ENCODE measurements around the gene DCST1. TPM values are rescaled to one million over a fixed set of nuclear protein-coding genes. Genes with fewer than 3 reads are reported as not detected.

Gene DCST1
- total RNA-seq, 2 experiments from 2014 or later = 0.33 to 0.39 TPM

- CTCF ChIA-PET = interaction anchor here (0.7 to 3.5 kb wide), 11 partner anchors 9 to 375 kb away, joined by 3 to 38 read pairs (median 3); partner anchors contain the start of genes EFNA4 and FLAD1
- DNase-seq (peak; percentile 42 to 85 (median 52)), ATAC-seq (ENCODE audit: poor library complexity) (peak; percentile 93)
- no peak overlapping the region for H3K27ac Mint-ChIP-seq
- Histone ChIP-seq H3K27me3 (ENCODE audit: control insufficient read depth in 1 of 2, insufficient read depth in 2 of 2, low read length in 2 of 2) (no peaks in the 10 kb centered on the region), H3K4me3 (ENCODE audit: low read length) (no peak overlapping the region), H3K27ac (ENCODE audit: low read depth in 1 of 2, low read length in 2 of 2) (no peak overlapping the region), H3K9me3 (ENCODE audit: control insufficient read depth in 1 of 2, insufficient read depth in 1 of 2, low read length in 2 of 2) (no peaks in the 10 kb centered on the region), H3K36me3 (ENCODE audit: insufficient read depth, low read length) (no peaks in the 10 kb centered on the region), H3K4me1 (ENCODE audit: insufficient read depth, low read length) (peaks cover 7% of the 10 kb centered on the region)
- POLR2A ChIA-PET = interaction anchor here (1.2 kb wide), 1 partner anchor 90 kb away, joined by 3 read pairs; no protein-coding TSS in a partner anchor
- intact Hi-C loops (cut with DNase I, micrococcal nuclease) = loop anchor here (1.0 to 5.0 kb wide), 3 partner anchors 16 to 122 kb away; no protein-coding TSS in a partner anchor
- H3K36me3 Mint-ChIP-seq (ENCODE audit: low read depth) = no peaks in the 10 kb centered on the region
- peaks cover 9% of the 10 kb centered on the region for H3K4me1 Mint-ChIP-seq (ENCODE audit: low read depth)
- TF ChIP-seq, protein P1, sequence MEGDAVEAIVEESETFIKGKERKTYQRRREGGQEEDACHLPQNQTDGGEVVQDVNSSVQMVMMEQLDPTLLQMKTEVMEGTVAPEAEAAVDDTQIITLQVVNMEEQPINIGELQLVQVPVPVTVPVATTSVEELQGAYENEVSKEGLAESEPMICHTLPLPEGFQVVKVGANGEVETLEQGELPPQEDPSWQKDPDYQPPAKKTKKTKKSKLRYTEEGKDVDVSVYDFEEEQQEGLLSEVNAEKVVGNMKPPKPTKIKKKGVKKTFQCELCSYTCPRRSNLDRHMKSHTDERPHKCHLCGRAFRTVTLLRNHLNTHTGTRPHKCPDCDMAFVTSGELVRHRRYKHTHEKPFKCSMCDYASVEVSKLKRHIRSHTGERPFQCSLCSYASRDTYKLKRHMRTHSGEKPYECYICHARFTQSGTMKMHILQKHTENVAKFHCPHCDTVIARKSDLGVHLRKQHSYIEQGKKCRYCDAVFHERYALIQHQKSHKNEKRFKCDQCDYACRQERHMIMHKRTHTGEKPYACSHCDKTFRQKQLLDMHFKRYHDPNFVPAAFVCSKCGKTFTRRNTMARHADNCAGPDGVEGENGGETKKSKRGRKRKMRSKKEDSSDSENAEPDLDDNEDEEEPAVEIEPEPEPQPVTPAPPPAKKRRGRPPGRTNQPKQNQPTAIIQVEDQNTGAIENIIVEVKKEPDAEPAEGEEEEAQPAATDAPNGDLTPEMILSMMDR (IDR thresholded peaks at IDR 0.05) = peak; percentile 72
- no peaks in the 10 kb centered on the region for H3K9me3 Mint-ChIP-seq
- H3K4me3 Mint-ChIP-seq = no peak overlapping the region
- no peaks in the 10 kb centered on the region for H3K27me3 Mint-ChIP-seq
Measured at GRCh38 chr1:155044812-155045657, 11.4 kb downstream of the DCST1 start.

DNA sequence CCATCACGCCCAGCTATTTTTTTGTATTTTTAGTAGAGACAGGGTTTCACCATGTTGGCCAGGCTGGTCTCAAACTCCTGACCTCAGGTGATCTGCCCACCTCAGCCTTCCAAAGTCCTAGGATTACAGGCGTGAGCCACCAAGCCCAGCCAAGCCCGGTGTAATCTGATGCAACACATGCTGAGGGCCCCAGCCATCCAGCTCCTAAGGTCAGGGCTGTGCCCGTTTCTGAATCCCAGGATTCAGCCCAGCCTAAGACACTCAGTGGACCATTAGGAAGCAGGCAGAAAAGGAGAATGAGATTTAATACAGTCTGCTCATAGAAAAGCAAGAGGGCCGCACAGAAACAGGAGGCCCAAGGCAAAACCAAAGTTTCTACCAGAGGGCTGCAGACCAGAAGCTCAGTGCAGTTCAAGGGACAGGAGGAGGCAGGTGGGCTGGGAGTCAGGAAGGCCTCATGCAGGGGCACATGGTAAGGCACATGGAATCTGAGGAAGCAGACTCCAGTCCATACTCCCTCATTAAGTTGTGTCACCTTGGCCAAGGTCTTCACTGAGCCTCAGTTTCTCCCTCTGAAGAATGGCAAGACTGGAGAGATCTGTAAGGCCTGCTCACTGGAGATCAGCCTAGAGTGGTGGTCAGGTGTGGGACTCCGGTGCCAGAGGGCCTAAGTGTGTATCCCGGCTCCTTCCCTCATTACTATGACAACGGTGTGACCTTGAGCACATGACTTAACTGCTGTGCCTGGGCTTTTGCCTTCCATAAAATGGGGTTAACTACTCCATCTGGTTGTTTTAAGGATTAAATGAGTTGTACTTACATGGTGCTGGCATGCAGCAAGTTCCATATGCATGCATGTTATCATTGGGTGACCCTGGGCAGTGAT is 15.1 kb downstream of the DCST1 start:
- Histone ChIP-seq H3K4me3 (ENCODE audit: low read length) (no peak overlapping the region), H3K4me1 (ENCODE audit: insufficient read depth, low read length) (peaks cover 38% of the 10 kb centered on the region), H3K27me3 (ENCODE audit: control insufficient read depth in 1 of 2, insufficient read depth in 2 of 2, low read length in 2 of 2) (no peaks in the 10 kb centered on the region), H3K27ac (ENCODE audit: low read depth in 1 of 2, low read length in 2 of 2) (no peak overlapping the region), H3K9me3 (ENCODE audit: control insufficient read depth in 1 of 2, insufficient read depth in 1 of 2, low read length in 2 of 2) (no peaks in the 10 kb centered on the region), H3K36me3 (ENCODE audit: insufficient read depth, low read length) (no peaks in the 10 kb centered on the region)
- intact Hi-C loops (cut with DNase I, micrococcal nuclease) = loop anchor here in 1 of 2 experiments (5.0 kb wide), 1 partner anchor 119 kb away; no protein-coding TSS in a partner anchor
- TF ChIP-seq, protein P1 (IDR thresholded peaks at IDR 0.05) = no peak
- Mint-ChIP-seq H3K9me3 (no peaks in the 10 kb centered on the region), H3K4me3 (peak overlapping the region; percentile 91), H3K27me3 (no peaks in the 10 kb centered on the region), H3K27ac (no peak overlapping the region), H3K36me3 (ENCODE audit: low read depth) (no peaks in the 10 kb centered on the region), H3K4me1 (ENCODE audit: low read depth) (peaks cover 35% of the 10 kb centered on the region)
- DNase-seq = no peak
- POLR2A ChIA-PET = no interaction called here
- ATAC-seq (ENCODE audit: poor library complexity) = no peak
- CTCF ChIA-PET = interaction anchor here (0.9 kb wide), 1 partner anchor 13 kb away, joined by 3 read pairs; no protein-coding TSS in a partner anchor
